ENCODE data around the gene DRC7.

- TF ChIP-seq EZH2 (IDR thresholded peaks at IDR 0.05; ENCODE audit: insufficient read depth, poor library complexity, severe bottlenecking) (no peak), EZH2phosphoT487 (IDR thresholded peaks at IDR 0.05; ENCODE audit: insufficient read depth, low read depth) (no peak)
These were observed 79.2 kb downstream of the DRC7 start for GRCh38 chr16:57773655-57774295.

Measured in GM23248 (cell line).